ENCODE results near the gene PCDHA2.
"Not testable (repeated sequence)": the region's sequence is repeated elsewhere in the genome, so short reads cannot be mapped to it uniquely, and the experiment has no call there.

Gene PCDHA2

DNA sequence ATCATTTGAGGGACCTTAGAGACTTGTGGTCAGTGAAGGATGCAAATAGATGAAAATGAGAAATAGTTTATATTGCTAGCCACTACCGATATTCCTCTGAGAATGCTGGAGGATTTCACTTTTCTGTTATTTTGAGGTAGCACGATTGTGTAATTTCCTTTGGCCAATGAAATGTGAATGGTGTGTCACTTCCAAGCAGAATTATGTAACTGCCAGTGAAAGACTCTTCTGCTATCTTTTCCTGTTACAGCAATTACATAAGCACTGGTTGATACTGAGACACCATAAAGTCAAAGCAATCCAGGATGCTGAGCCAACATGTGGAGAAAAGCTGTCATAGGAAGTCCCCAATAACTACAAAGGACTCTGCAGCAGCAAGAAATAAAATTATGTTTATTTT, 3.6 kb upstream of the PCDHA2 start:
- no peak for TF ChIP-seq CTCF (conservative IDR thresholded peaks at IDR 0.05; ENCODE audit: control insufficient read depth, insufficient read depth, low read depth, low read length)
- H3K4me3 ChIP-seq (ENCODE audit: control insufficient read depth, low read depth, low read length), result no peak overlapping the region
- DNase-seq (ENCODE audit: low read depth), result no peak

DNA sequence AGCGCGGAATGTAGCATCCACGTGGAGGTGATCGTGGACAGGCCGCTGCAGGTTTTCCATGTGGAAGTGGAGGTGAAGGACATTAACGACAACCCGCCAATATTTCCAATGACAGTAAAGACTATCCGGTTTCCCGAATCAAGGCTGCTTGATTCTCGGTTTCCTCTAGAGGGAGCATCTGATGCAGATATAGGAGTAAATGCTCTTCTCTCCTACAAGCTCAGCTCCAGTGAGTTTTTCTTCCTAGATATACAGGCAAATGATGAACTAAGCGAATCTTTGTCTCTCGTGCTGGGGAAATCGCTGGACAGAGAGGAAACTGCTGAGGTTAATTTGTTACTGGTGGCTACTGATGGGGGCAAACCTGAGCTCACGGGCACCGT, 598 bp downstream of the PCDHA2 start:
- DNase-seq (ENCODE audit: low read depth), result no peak
- TF ChIP-seq CTCF (conservative IDR thresholded peaks at IDR 0.05; ENCODE audit: control insufficient read depth, insufficient read depth, low read depth, low read length), result peak; percentile 21
- no peak overlapping the region for H3K4me3 ChIP-seq (ENCODE audit: control insufficient read depth, low read depth, low read length)

GRCh38 chr5:140796072-140796717, 1.5 kb downstream of the PCDHA2 start:
- DNase-seq (ENCODE audit: low read depth), result not testable (repeated sequence)

DNA sequence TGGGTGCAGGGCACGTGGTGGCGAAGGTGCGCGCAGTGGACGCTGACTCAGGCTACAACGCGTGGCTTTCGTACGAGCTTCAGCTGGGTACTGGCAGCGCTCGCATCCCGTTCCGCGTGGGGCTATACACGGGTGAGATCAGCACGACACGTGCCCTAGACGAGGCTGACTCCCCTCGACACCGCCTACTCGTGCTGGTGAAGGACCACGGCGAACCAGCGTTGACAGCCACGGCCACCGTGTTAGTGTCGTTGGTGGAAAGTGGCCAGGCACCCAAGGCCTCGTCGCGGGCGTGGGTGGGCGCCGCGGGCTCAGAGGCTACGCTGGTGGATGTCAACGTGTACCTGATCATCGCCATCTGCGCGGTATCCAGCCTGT, 2.1 kb downstream of the PCDHA2 start:
- DNase-seq (ENCODE audit: low read depth), result no peak
- no peak overlapping the region for H3K4me3 ChIP-seq (ENCODE audit: control insufficient read depth, low read depth, low read length)
- no peak for TF ChIP-seq CTCF (conservative IDR thresholded peaks at IDR 0.05; ENCODE audit: control insufficient read depth, insufficient read depth, low read depth, low read length)

More at GRCh38 chr5:140796072-140796717, 1.5 kb downstream of the PCDHA2 start:
- not testable (repeated sequence) for H3K4me3 ChIP-seq (ENCODE audit: control insufficient read depth, low read depth, low read length)

DNA sequence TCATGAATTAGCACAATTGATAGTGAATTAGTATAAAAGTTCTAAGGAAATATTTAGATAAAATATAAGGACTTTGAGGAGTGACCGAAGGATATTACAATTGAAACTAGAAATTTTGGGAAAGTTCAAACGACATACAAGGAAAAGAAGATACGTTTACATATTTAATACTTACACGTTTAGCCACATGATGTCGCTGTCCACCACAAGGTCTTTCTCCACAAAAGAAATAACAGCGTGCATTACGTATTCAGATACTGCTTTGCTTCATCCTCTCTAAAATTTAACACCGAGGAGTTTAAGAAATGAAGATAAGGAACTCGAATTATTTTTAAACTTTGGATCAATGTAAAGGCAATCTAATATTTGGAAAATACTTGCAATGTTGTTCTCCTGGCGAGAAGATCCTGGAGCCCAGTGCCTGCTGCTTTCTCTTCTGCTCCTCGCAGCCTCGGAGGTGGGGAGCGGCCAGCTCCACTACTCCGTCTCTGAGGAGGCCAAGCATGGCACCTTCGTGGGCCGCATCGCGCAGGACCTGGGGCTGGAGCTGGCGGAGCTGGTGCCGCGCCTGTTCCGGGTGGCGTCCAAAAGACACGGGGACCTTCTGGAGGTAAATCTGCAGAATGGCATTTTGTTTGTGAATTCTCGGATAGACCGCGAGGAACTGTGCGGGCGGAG, 6.3 kb downstream of the PCDHA2 start, which contains the start of gene PCDHA3:
PCDHA3 (plus strand) TSS at position 242 of the 678 bp plus-strand sequence.
- no peak within 1 kb of the TSS for H3K4me3 ChIP-seq (ENCODE audit: control insufficient read depth, low read depth, low read length)
- TF ChIP-seq CTCF (conservative IDR thresholded peaks at IDR 0.05; ENCODE audit: control insufficient read depth, insufficient read depth, low read depth, low read length), result peak; percentile 28
- DNase-seq (ENCODE audit: low read depth), result peak; percentile 34

- peak; percentile 4 for DNase-seq (ENCODE audit: low read depth)
- peak; percentile 27 for TF ChIP-seq CTCF (conservative IDR thresholded peaks at IDR 0.05; ENCODE audit: control insufficient read depth, insufficient read depth, low read depth, low read length)
- H3K4me3 ChIP-seq (ENCODE audit: control insufficient read depth, low read depth, low read length), result no peak overlapping the region
These were observed 6.8 kb downstream of the PCDHA2 start for GRCh38 chr5:140801494-140801841.

DNA sequence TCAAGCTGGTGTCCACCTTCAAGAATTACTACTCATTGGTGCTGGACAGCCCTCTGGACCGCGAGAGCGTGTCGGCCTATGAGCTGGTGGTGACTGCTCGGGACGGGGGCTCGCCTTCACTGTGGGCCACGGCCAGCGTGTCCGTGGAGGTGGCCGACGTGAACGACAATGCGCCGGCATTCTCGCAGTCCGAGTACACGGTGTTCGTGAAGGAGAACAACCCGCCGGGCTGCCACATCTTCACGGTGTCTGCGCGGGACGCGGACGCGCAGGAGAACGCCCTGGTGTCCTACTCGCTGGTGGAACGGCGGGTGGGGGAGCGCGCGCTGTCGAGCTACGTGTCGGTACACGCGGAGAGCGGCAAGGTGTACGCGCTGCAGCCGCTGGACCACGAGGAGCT, 7.7 kb downstream of the PCDHA2 start:
- H3K4me3 ChIP-seq (ENCODE audit: control insufficient read depth, low read depth, low read length); DNase-seq (ENCODE audit: low read depth): not testable (repeated sequence)

All from fibroblast of mammary gland (primary cell).